Measurements from ENCODE around the gene WNT4.
A peak's percentile ranks its signal among the peaks of the same experiment; 100 is the strongest.

The WNT4 gene

DNA sequence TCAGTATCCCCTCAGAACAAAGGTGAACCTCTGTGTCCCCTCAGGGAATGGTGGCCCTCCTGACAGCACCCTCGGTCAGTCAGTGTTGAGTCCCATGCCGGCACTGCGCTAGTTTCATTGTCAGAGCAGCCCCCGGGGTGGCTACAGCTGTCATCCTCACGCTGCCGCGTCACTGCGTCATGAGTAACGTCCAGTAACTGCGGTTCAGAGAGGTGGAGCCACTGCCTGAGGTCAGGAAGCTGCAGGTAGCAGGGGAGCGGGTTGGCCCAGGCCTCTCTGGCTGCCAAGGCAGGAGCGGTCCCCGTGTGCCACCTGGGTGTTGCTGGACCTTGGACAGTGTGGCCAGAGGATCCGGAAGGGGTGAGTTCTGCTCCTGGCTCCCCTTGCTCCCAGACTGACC lies 20.2 kb upstream of the WNT4 start:
- no peak for DNase-seq

- DNase-seq = no peak
These were observed 17.0 kb upstream of the WNT4 start for GRCh38 chr1:22159891-22160290.

DNA sequence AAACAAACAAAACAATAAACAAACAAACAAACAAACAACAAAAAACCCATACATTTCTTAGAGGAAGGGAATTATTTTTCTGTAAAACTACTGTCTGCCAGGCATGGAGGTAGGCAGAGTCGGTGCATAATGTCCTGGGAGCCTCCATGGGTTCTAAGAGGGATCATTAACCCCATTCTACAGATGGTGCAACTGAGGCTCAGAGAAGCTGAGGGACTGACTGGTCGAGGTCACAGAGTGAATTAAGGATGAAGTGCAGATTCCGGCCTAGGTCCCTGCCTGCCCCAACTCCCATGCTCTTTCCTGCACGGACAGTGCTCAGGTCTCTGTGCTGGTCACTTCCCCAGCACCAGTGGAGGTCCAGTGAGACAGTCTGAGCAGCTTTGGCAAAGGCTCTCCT lies 15.8 kb upstream of the WNT4 start:
- no peak for DNase-seq

DNA sequence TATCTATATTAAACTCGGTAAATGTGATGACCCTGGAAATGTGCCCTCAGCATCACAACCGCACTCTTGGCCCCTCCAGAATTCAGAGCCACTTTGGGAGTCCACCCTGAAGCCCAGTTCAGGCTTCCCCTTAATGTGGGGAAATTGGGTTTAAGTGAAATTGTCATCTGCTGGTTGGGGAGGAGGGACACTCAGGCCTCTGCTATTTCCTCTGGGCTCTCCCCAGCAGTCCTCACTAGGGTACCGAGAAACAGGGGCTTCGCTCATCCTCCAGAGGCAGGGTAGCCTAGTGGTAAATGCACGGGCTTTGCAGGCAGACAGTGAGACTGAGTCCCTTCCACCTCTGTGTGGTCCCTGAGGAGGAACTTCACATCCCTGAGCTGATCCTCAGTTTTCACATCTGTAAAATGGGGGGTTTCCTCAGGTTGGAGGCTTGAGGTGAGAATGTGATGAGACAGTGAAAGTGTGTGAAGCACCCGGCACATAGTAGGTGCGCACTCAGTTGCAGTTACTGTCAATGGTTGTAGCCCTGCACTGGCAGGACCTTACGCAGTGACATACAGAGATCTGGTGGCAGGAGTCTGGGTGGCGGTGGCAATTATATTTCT lies 14.6 kb upstream of the WNT4 start:
- DNase-seq = no peak

DNA sequence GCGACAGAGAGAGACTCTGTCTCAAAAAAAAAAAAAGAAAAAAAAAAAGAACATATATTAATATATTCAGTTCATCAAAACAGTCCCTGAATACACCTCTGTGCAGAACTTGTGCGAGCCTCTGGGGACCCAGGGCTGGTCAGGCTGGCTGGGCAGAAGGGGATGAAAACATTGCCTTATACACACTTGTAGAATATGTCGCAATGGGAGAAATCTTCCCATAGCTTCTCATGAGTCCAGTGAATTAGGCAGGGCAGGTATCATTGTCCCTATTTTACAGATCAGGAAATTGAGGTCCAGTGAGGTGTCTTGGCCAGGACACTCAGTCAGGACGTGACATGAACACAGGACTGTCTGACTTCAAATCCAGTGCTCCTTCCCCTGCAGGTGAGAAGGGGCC lies 12.6 kb upstream of the WNT4 start:
- no peak for DNase-seq

DNA sequence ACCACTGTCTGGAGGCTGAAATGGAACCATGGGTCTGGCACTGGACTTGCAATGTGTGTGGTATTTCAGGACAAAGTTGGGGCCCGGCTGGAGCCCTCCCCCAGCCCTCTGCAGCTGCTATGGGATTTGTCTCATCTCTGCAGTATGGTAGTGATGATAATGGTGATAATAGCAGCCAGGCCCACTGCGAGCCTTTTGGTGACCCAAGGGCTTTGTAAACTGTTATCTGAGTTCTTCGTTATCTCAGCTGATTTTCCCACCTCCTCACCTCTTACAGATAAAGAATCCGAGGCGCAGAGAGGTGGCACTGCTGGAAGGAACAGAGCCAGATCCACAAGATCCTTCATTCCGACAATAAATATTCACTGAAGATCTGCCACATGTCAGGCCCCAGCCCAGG lies 11.7 kb upstream of the WNT4 start:
- no peak for DNase-seq

- no peak for DNase-seq
These were observed 11.0 kb upstream of the WNT4 start for GRCh38 chr1:22153660-22154437.

- DNase-seq = no peak
These were observed 8.0 kb upstream of the WNT4 start for GRCh38 chr1:22150923-22151322.

GRCh38 chr1:22142315-22143064 lies 407 bp downstream of the WNT4 start:
- peak; percentile 10 for DNase-seq

- DNase-seq = no peak
These were observed 1.2 kb downstream of the WNT4 start for GRCh38 chr1:22141554-22142314.

DNA sequence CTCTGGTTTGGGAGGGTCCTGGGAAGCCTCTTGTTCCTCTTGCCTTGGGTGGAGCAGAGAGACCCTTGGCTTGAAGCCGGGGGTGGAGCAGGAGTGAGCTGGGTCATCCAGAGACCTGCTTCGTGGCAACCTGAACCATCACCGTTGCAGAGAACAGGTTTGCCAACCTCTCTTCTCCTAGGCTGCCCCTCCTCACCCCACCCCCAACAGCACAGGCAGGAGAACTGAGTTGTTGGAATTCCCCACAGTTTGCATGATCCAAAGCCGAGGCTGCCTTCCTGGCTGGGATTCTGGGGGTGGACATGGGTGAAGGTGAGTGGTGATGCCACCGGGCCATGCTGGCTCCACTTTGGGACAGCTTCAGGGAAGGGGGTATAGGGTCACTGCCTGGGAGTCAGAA lies 2.2 kb downstream of the WNT4 start:
- no peak for DNase-seq

- DNase-seq = no peak
These were observed 3.1 kb downstream of the WNT4 start for GRCh38 chr1:22139817-22140216.

DNA sequence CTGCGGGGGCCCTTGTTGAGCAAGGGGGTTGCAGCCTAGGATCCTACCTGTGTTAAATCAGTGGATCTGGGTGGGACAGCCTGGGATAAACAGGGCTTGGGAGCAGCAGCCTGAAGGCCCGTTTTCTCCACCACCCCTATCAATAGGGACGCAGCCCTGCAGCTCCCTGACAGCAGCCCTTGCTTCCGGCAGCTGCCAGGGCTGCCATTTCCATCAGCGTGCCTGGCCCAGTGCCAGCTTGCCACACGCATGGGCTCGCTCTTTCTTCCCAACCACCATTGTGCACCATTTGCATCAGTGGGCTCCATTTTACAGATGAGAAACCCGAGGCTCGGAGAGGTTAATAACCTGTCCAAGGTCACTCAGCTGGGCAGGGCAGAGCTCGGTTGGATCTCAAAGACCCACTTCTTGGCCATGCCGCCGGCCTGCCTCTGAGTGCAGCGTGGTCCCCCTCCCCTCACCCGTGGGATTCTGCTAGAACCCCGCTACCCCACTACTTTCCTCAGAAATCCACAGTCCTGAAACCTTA lies 3.8 kb downstream of the WNT4 start:
- DNase-seq = no peak

DNA sequence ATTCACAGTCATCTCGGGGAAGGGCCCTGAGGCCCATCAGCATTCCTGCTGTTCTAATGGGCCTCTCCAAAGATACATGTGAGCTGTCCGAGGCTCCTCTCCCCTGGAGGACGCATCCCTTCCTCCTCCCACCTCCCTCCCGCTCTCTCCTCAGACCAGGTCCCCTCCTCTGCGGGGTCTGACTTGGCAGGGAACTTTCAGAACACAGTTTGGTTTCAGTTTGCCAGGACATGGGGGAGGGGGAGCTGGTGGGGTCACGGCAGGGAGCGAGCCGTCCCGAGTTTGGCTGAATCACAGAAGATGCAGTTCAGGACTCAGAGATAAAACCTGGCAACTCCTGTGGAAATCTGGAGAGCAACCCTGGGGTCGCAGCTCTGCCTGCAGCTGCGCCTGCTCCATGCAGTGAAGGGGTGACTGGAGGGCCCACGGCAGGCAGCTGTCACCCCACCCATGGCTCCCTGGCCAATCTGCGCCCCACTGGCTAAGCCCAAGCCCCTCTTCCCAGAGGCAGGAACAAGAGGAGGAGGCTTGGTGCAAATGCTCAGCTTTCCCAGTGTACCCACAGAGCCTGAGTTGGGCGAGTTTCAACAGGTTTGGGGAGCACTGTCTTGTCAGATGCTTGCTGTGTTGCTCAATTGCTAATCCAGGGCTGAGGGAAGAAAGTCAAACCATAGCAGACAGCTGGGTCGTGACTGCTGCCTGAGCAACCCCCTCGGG lies 5.7 kb downstream of the WNT4 start:
- peak; percentile 10 for DNase-seq

DNA sequence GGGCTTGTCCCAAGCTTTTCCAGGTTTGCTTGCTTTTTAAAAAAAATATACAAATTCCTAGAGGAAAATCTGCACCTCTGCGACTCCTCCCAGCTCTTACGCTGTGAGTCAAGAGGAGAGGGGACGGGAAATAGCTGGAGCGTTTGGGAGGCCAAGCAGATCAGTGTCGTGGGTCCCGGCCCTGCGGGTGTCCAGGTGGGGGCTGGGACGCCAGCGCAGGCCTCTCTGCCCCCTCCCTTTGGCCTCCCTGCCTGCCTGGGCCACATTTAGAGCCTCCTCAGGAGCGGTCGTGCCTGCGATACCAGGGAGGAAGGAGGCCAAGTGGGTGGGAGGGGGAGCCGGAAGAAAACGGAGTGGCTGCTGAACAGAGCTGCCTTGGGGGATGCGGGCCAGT lies 9.0 kb downstream of the WNT4 start:
- peak; percentile 21 for DNase-seq

- DNase-seq = no peak
These were observed 9.5 kb downstream of the WNT4 start for GRCh38 chr1:22133247-22133930.

DNA sequence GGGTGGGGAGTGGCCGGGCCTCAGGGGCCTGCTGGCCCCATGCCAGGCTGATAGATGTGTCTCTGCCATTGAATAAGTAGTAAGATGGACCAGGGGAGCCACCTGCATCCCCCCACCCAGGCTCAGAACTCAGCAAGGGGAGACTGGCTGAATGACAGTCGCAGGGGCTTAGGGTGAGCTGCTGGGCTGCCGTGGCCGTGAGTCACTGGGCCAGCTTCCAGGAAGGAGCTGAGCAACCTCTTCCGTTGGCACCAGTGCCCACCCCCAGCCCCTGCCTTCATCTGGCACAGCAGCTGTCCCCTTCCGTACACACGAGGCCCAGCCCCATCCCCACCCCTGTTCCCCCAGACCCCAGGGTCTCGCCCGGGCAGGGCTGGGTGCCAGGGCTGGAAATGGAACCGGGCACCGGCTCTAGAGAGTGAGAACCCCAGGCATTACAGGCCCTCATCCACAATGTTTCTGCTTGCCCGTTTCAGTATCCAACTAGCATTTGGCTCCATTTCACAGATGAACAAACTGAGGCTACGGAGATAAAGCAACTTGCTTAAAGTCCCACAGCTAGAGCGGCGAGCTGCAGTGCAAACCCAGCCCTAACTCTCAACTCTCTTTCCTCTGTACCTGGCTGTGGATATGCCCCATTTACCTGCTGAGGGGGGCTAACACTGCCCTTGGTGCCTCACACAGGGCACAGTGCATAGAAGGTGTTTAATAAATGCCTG lies 10.2 kb downstream of the WNT4 start:
- peak; percentile 68 for DNase-seq

- no peak for DNase-seq
These were observed 10.9 kb downstream of the WNT4 start for GRCh38 chr1:22131875-22132486.

GRCh38 chr1:22131062-22131461 lies 11.8 kb downstream of the WNT4 start:
- no peak for DNase-seq

GRCh38 chr1:22129501-22130117 lies 13.3 kb downstream of the WNT4 start:
- DNase-seq = no peak
